GM13977 (cell line): ENCODE measurements around the gene SH3D21.

ENCODE experiments used
- DNase-seq: peaks from one replicate; pipeline ENCODE4 v3.0.0; 2012; ENCODE audit warnings: low spot score
- in situ Hi-C: fragments of 300-500 bp; cut with MboI; formaldehyde crosslinking; loops from one replicate; pipeline ENCODE4 v1.12.0; 2022; ENCODE audit warnings: low sequenced_read_pairs, low pct_unique_long_range_greater_than_20kb, mixed read lengths, inconsistent platforms; ENCODE audit not compliant: unreplicated experiment
- TF ChIP-seq, protein P1 (sequence below): IDR thresholded peaks from 2 replicates; pipeline ENCODE4 v1.5.1; 2012; ENCODE audit warnings: mild to moderate bottlenecking, control low read depth; ENCODE audit not compliant: insufficient read depth; ENCODE audit errors: extremely low read depth, missing control alignments

The SH3D21 gene

DNA sequence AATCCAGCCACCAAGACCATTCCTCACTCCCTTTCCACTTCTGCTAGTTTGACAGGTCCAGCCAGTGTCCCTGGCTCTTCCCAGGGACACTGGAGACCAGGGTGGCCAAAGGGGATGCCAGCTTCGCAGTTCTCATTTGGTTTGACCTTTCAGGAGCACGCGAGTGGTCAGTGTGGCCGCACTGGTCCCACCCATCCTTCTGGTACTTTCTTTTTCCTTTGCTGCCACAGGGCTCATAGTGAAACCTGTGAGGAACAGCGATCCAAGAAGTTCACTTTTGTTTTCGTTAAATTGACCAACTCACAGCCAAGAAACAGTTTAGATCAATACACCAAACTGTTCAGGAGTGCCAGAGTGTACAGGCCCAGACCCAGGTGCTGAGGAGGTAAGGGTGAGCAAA is 31.7 kb downstream of the SH3D21 start:
- TF ChIP-seq, protein P1, sequence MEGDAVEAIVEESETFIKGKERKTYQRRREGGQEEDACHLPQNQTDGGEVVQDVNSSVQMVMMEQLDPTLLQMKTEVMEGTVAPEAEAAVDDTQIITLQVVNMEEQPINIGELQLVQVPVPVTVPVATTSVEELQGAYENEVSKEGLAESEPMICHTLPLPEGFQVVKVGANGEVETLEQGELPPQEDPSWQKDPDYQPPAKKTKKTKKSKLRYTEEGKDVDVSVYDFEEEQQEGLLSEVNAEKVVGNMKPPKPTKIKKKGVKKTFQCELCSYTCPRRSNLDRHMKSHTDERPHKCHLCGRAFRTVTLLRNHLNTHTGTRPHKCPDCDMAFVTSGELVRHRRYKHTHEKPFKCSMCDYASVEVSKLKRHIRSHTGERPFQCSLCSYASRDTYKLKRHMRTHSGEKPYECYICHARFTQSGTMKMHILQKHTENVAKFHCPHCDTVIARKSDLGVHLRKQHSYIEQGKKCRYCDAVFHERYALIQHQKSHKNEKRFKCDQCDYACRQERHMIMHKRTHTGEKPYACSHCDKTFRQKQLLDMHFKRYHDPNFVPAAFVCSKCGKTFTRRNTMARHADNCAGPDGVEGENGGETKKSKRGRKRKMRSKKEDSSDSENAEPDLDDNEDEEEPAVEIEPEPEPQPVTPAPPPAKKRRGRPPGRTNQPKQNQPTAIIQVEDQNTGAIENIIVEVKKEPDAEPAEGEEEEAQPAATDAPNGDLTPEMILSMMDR, result no peak
- in situ Hi-C loops, result no loop called here

DNA sequence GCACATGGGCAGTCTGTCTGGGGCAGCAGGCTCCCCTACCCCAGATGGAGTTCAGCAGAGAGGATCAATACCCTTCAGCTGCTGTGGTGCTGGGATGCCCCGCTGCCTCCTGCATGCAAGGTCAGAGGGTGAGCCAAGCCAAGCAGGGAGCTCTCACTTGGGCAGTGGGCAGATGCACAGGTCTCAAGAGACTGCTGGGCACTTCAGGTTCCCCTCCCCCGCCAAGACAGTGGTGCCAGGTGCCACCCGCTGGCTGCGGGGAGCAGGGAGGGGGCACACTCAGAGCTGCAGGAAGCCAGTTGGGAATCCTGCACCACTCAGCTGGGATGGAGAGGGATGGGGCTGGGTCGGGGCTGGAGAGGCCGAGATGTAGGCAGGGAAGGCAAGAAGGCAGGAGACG is 33.0 kb downstream of the SH3D21 start:
- DNase-seq, result no peak
- TF ChIP-seq, protein P1, result no peak

More for the DNA sequence above, 31.7 kb downstream of the SH3D21 start:
- DNase-seq, result no peak

DNA sequence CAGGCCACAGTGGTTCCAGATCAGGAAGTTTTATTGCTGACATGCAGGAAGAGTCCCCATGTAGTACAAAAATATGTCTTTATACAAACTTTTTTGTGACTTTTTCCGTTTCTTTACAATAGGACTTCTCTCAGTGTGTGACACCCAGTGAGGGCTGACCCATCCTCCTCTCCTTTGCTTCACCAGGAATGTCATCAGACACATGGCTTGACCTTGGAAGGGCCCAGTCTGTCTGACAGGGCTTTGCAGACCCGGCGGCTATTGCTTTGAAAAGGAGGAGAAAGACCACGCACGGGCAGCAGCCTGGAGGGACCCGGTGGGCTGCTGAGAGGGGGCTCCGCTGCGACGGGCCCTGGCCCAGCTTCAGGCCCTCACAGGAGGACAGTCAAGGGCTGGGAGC is 33.4 kb downstream of the SH3D21 start:
- TF ChIP-seq, protein P1, result no peak
- no peak for DNase-seq
- in situ Hi-C loops, result no loop called here

More for the DNA sequence above, 33.0 kb downstream of the SH3D21 start:
- in situ Hi-C loops, result no loop called here

DNA sequence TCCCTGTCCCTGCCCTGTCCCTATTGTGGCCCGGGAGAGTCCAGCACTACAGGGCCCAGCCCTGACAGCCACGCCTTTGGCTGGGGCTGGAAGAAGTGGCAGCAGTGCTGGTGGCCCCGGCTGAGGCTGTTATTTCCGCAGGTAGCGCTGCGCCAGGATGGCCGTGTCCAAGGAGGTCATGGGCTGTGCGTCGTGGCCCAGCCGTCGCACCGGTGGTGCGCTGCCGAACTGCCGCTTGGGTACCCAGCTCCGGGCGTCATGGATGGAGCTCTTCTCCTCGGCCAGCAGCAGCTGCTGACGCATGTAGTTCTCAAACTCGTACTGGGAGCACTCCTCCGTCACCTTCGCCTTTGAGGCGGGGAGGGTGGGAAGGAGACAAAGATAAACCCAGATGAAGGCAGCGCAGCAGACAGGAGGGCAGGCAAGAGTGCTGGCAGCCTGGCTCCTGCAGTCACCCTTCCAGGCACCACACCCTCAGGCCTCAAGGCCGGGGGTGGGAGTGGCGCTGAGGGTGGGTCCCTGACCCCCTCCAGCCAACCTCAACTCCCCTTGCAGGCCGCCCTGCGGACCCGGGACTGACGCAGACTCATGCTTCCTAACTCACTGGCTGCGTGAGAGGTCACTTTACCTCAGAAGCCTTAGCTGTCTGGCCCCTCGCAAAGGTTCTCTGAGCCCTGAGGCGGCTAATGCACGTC is 35.6 kb downstream of the SH3D21 start:
- TF ChIP-seq, protein P1, result no peak
- in situ Hi-C loops, result no loop called here
- DNase-seq, result no peak

DNA sequence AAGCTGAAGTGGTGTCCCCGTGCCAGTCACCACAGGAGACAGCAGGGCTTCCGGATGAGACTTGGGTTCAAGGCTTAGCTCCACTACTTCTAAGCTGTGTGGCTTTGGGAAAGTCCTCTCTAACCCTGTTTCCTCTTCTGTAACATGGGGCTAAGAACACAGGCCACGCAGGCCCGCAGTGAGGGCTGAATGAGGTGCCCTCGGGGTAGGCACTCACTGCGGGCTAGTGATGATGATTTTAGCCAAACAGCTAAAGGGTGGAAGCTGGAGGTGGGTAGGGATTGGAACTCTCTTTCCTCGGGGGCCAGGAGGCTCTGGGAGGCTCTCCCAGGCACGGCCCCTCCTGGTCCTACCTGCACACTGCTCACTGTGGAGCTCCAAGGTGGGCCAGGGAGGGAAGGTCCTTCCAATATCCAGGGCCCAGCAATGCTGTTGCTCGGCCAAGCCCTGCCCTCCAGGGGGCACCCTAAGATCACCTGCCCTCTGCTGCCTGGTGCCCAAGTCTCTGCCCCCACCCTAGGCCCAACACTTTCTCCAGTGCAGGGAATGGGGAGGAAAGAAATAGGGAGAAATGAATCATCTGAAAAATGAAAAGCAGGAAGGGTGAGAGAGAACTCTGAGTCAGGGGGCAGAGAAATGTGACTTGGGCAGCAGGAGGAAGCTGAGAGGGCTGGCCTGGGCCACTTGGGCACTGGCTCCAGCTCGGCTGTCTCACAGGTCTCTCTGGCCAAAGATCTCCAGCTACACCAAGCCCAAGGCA is 36.4 kb downstream of the SH3D21 start:
- DNase-seq, result peak; percentile 65
- in situ Hi-C loops, result no loop called here
- TF ChIP-seq, protein P1, result peak; percentile 86

DNA sequence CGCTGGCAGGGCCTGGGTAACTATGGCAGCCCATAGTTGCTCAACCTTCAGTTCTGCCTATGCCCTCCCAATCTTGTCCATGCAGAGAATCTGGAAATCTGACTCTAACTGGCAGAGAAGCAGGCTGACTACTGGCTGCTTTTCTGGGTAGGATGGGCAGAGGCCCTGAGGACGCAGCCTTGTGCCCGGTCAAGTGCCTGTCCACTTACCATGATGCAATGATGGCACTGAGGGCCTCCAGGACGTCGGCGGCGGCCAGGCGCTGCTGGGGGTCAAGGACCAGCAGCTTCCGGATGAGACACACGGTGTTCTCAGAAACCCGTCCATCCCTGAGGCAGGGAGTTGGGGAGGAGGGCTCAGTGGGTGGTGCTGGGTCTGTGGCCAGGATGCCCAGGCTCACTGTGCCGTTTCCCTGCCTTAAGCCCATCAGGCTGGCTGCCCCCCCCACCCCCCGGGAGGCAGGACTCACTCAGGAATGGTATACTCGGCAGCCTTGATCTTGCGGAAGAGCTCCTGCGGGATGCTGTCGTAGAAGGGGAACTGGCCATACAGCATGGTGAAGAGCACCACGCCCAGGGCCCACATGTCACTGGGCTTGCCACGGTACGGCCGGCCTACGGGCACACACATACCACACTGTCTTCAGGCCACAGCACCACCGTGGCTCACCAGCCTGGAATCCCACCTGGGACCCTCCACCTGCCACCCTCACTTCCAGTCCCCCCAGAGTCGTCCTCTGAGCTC is 37.7 kb downstream of the SH3D21 start:
- TF ChIP-seq, protein P1, result no peak
- no peak for DNase-seq
- in situ Hi-C loops, result no loop called here
